Esophagus squamous epithelium (tissue), 5 donors: ENCODE measurements around the gene RNF111. TPM values are rescaled to one million over a fixed set of nuclear protein-coding genes. Genes with fewer than 3 reads are reported as not detected.

ENCODE experiments used
- DNase-seq: peaks from one replicate; lab custom pipeline; 2025; lab: John Stamatoyannopoulos, UW
- H3K27ac ChIP-seq, 4 donors: fragments of 200-600 bp; sonication (generic); one replicate each; pipeline ENCODE4 v1.5.1; 2016 to 2019; ENCODE audit warnings: mild to moderate bottlenecking in 1 of 4
- H3K27me3 ChIP-seq, 4 donors: fragments of 200-600 bp; sonication (generic); 1 replicate in 3 of 4; 2 replicates in 1 of 4; pipeline versions ENCODE4 v1.5.1 to v1.6.0; 2017 to 2021; ENCODE audit warnings: antibody characterized with exemption in 1 of 4
- H3K36me3 ChIP-seq, 3 donors: fragments of 200-600 bp; sonication (generic); one replicate each; pipeline ENCODE4 v1.5.1; 2016 to 2019
- H3K4me1 ChIP-seq, 3 donors: fragments of 200-600 bp; sonication (generic); one replicate each; pipeline ENCODE4 v1.5.1; 2017 to 2019
- H3K4me3 ChIP-seq, 4 donors: fragments of 200-600 bp; sonication (generic); 1 replicate in 3 of 4; 2 replicates in 1 of 4; pipeline ENCODE4 v1.5.1; 2016 to 2019; ENCODE audit warnings: mild to moderate bottlenecking in 2 of 4, moderate library complexity in 1 of 4
- H3K9me3 ChIP-seq, 3 donors: fragments of 200-600 bp; sonication (generic); one replicate each; pipeline ENCODE4 v1.5.1; 2016 to 2019
- POLR2A ChIP-seq, 4 donors: fragments of 450-650 bp; IDR thresholded peaks; one replicate each; pipeline ENCODE4 v1.6.1; 2017; ENCODE audit warnings: antibody characterized with exemption in 4 of 4, mild to moderate bottlenecking in 4 of 4, moderate library complexity in 3 of 4
- WGBS, 2 donors: methylation state at CpG; one replicate each; pipeline ENCODE4 v1.1.5; 2018; 5-methylcytosine and 5-hydroxymethylcytosine counted together
- intact Hi-C: fragments of 100-400 bp; cut with DNase I; formaldehyde crosslinking; loops from one replicate; pipeline ENCODE4 v1.15.0; 2022
- total RNA-seq, 4 donors: library from RNA; depleted of rRNA; stranded (reverse); fragments of >200 nt; gene quantifications; one replicate each; pipeline ENCODE4 v1.1.0, GENCODE V29; 2016
- TF ChIP-seq, protein P1 (sequence below), 6 experiments: fragments of 450-650 bp in 4 of 6; fragments of 200-600 bp in 2 of 6; sonication (generic) in 2 of 6; IDR thresholded peaks; one replicate each; pipeline ENCODE4 v1.5.1; 2016 to 2019; ENCODE audit warnings: antibody characterized with exemption in 6 of 6, mild to moderate bottlenecking in 4 of 6, moderate library complexity in 4 of 6
- donor health status: DM: yes; HTN: yes; CAD: no.

Gene RNF111
- total RNA-seq, 4 donors from 2014 or later = 15.2 to 19.6 (median 16.5) TPM

DNA sequence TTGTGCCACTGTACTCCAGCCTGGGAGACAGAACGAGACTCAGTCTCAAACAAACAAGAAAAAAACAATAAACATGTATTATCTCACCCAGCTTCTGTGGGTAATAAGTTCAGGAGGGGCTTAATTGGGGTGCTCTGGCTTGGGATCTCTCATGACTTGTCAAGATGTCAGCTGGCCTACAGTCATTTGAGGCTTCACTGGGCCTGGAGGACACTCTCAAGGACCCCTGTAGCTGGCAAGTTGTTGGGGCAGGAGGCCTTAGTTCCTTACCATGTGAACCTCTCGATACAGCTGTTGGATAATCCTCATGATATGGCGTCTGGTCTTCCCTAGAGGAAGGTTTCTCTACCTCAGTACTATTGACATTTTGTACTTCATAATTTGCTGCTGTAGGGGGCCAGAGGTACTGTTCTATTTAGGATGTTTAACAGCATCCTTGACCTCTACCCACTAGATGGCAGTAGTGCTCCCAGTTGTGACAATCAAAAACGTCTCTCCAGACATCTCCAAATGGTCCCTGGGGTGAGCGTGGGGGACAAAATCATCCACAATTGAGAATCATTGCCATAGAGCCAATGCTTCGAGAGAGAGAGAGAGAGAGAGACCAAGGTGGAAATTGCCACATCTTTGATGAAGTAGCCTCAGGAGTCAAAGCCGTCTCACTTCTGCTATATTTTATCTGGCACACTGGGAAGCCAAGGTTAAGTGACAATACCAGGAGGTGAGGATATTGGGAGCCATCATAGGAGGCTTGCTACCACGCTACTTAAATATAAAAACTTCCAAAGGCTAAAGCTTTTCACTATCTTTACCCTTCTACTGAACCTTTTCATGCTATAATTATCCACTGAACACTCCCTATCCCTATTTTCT lies 30.1 kb upstream of the RNF111 start:
- Histone ChIP-seq H3K36me3 (no peaks in the 10 kb centered on the region), H3K9me3 (no peaks in the 10 kb centered on the region), H3K27me3 (no peaks in the 10 kb centered on the region), H3K27ac (no peak overlapping the region), H3K4me3 (no peak overlapping the region), H3K4me1 (peaks cover 0 to 22% (median 4%) of the 10 kb centered on the region in 3 donors)
- TF ChIP-seq, protein P1, sequence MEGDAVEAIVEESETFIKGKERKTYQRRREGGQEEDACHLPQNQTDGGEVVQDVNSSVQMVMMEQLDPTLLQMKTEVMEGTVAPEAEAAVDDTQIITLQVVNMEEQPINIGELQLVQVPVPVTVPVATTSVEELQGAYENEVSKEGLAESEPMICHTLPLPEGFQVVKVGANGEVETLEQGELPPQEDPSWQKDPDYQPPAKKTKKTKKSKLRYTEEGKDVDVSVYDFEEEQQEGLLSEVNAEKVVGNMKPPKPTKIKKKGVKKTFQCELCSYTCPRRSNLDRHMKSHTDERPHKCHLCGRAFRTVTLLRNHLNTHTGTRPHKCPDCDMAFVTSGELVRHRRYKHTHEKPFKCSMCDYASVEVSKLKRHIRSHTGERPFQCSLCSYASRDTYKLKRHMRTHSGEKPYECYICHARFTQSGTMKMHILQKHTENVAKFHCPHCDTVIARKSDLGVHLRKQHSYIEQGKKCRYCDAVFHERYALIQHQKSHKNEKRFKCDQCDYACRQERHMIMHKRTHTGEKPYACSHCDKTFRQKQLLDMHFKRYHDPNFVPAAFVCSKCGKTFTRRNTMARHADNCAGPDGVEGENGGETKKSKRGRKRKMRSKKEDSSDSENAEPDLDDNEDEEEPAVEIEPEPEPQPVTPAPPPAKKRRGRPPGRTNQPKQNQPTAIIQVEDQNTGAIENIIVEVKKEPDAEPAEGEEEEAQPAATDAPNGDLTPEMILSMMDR (IDR thresholded peaks at IDR 0.05) = peak; percentile 53 to 72 (median 69)
- TF ChIP-seq POLR2A (IDR thresholded peaks at IDR 0.05) = no peak
- DNase-seq = no peak
- intact Hi-C loops = loop anchor here (10.0 kb wide), 1 partner anchor 537 kb away; no protein-coding TSS in a partner anchor
- 27 to 28% methylated on average over 8 of the region's 8 CpGs for WGBS, 2 donors

DNA sequence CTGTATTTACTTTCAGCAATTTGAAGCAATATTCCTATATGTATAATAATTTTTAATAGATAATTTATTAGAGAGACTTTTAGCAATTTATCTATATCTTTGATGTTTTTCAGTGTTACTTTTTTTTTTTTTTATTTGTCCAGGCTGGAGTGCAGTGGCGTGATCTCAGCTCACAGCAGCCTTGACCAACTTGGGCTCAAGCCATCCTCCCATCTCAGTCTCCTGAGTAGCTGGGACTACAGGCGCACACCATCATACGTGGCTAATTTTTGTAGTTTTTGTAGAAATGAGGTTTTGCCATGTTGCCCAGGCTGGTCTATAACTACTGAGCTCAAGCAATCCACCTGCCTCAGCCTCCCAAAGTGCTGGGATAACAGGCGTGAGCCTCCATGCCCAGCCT lies 28.7 kb upstream of the RNF111 start:
- Histone ChIP-seq H3K9me3 (no peaks in the 10 kb centered on the region), H3K27ac (no peak overlapping the region), H3K4me1 (peaks cover 0 to 24% (median 0%) of the 10 kb centered on the region in 3 donors), H3K36me3 (no peaks in the 10 kb centered on the region), H3K27me3 (no peaks in the 10 kb centered on the region), H3K4me3 (no peak overlapping the region)
- 86 to 99% methylated on average over 4 of the region's 4 CpGs for WGBS, 2 donors
- no peak for DNase-seq
- no peak for TF ChIP-seq POLR2A (IDR thresholded peaks at IDR 0.05)
- TF ChIP-seq, protein P1 (IDR thresholded peaks at IDR 0.05) = no peak
- intact Hi-C loops = loop anchor here (10.0 kb wide), 1 partner anchor 536 kb away; no protein-coding TSS in a partner anchor

DNA sequence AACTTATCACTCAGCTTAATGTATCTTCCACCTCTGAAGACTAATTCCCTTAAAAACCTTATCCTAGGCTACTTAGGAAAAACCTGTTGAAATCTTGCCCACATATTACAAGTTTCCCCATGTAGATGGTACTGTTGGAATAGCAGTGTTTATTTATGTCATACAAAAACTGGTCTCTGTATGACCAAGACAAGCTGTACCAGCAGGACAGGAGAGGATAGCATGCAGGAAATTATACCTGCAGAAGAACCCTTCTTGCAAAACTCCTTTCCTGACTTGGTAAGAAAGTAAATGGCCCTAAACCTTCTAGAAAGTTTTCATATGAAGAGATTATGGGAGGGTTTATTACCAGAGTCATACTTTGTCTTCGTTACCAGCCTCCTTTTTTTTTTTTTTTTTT lies 25.3 kb upstream of the RNF111 start:
- TF ChIP-seq, protein P1 (IDR thresholded peaks at IDR 0.05) = no peak
- no peak for TF ChIP-seq POLR2A (IDR thresholded peaks at IDR 0.05)
- DNase-seq = no peak
- WGBS, 2 donors = 67 to 100% methylated on average over 1 of the region's 1 CpG
- no peaks in the 10 kb centered on the region for H3K9me3 ChIP-seq
- peaks cover 0 to 18% (median 0%) of the 10 kb centered on the region in 3 donors for H3K4me1 ChIP-seq
- intact Hi-C loops = no loop called here
- no peaks in the 10 kb centered on the region for H3K27me3 ChIP-seq
- H3K27ac ChIP-seq = no peak overlapping the region
- no peak overlapping the region for H3K4me3 ChIP-seq
- no peaks in the 10 kb centered on the region for H3K36me3 ChIP-seq

DNA sequence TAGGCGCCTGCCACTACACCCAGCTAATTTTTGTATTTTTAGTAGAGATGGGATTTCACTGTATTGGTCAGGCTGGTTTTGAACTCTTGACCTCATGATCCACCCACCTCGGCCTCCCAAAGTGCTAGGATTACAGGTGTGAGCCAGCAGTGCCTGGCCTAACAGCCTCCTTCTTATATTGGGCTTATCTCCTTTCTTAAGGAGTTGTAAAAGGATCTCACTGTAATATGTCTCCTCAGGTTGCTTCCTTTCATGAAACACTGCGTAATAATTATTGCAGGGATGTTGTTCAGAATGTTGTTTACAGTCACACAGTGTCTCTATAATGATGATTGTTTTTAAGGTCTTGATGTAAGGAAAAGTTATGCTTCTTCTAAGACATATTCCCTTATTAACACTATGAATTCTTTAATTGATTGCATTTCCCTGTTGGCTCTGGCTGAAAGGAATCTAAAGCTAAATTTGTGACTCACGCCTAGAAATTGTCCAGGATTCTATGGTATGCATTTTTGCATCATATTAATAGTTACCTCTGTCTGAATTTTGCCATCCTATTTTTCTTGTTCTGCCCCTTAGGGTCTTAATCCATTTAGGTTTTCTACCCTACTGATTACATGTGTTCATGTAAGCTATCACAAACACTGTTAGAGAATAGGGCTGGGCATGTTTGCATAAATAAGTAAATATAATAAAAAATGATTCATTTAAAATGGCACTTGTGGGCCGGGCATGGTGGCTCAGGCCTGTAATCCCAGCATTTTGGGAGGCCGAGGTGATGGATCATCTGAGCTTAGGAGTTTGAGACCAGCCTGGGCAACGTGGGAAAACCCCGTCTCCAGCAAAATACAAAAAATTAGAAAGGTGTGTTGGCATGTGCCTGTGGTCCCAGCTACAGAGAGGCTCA lies 24.5 kb upstream of the RNF111 start:
- WGBS, 2 donors = 56 to 60% methylated on average over 8 of the region's 8 CpGs
- Histone ChIP-seq H3K36me3 (no peaks in the 10 kb centered on the region), H3K4me3 (no peak overlapping the region), H3K4me1 (peaks cover 0 to 15% (median 0%) of the 10 kb centered on the region in 3 donors), H3K27me3 (no peaks in the 10 kb centered on the region), H3K9me3 (no peaks in the 10 kb centered on the region), H3K27ac (peak overlapping the region in 1 of 4 donors; percentile 40)
- TF ChIP-seq, protein P1 (IDR thresholded peaks at IDR 0.05) = no peak
- no peak for TF ChIP-seq POLR2A (IDR thresholded peaks at IDR 0.05)
- no peak for DNase-seq
- intact Hi-C loops = no loop called here
